Measurements from ENCODE around the gene GUCA1A.

DNA sequence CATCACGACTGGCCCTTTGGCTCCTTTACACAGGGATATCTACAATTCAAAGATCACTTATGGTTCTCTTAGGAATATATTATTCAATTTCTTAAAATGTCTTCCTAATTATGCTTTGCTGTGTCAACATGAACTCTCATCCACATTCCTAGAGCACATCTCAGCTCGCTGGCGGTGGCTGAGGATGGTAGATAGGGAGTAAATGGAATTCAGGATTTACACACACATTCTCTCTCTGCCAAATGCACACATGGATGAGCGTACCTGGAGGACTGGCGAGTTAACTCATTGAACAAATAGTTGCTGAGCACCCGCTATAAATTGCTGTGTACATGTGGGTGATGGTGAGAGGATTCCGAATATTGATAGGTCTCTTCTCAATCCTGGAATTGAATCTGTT is 49.3 kb downstream of the GUCA1A start:
- TF ChIP-seq POLR2AphosphoS5 (IDR thresholded peaks at IDR 0.05; ENCODE audit: borderline replicate concordance, low read depth, low read length) (no peak), EZH2 (IDR thresholded peaks at IDR 0.05) (no peak)

Data from SK-N-MC (cell line).